BLaER1 treated with 17β-estradiol and CSF1 and Interleukin-3, amounts not matched to agents 10 nM and 100 nM (cell line): Measurements from ENCODE around the gene CXCL3.
"Not testable (repeated sequence)": the region's sequence is repeated elsewhere in the genome, so short reads cannot be mapped to it uniquely, and the experiment has no call there.

Experiments used
- H3K27ac ChIP-seq, 11 experiments: shearing (Covaris generic); formaldehyde crosslinking; 2 replicates each; pipeline ENCODE4 v1.8.1; 2022
- H3K27me3 ChIP-seq, 11 experiments: shearing (Covaris generic); formaldehyde crosslinking; 2 replicates each; pipeline ENCODE4 v1.8.1; 2022
- H3K36me3 ChIP-seq, 11 experiments: shearing (Covaris generic); formaldehyde crosslinking; 2 replicates each; pipeline ENCODE4 v1.8.1; 2022
- H3K4me1 ChIP-seq, 10 experiments: shearing (Covaris generic); formaldehyde crosslinking; 2 replicates each; pipeline ENCODE4 v1.8.1; 2022
- H3K4me2 ChIP-seq, 11 experiments: shearing (Covaris generic); formaldehyde crosslinking; 2 replicates each; pipeline ENCODE4 v1.8.1; 2022
- H3K4me3 ChIP-seq, 10 experiments: shearing (Covaris generic); formaldehyde crosslinking; 2 replicates each; pipeline ENCODE4 v1.8.1; 2022
- H3K9ac ChIP-seq, 11 experiments: shearing (Covaris generic); formaldehyde crosslinking; 2 replicates each; pipeline ENCODE4 v1.8.1; 2022
- H3K9me3 ChIP-seq, 11 experiments: shearing (Covaris generic); formaldehyde crosslinking; replicated peaks in 1 of 11; 2 replicates each; pipeline ENCODE4 v1.8.1; 2022
- H4K20me1 ChIP-seq, 11 experiments: shearing (Covaris generic); formaldehyde crosslinking; 2 replicates each; pipeline ENCODE4 v1.8.1; 2022
- Cebpa-rat ChIP-seq, 11 experiments: shearing (Covaris generic); IDR thresholded peaks; 2 replicates each; pipeline ENCODE4 v1.8.1; 2022

The CXCL3 gene

DNA sequence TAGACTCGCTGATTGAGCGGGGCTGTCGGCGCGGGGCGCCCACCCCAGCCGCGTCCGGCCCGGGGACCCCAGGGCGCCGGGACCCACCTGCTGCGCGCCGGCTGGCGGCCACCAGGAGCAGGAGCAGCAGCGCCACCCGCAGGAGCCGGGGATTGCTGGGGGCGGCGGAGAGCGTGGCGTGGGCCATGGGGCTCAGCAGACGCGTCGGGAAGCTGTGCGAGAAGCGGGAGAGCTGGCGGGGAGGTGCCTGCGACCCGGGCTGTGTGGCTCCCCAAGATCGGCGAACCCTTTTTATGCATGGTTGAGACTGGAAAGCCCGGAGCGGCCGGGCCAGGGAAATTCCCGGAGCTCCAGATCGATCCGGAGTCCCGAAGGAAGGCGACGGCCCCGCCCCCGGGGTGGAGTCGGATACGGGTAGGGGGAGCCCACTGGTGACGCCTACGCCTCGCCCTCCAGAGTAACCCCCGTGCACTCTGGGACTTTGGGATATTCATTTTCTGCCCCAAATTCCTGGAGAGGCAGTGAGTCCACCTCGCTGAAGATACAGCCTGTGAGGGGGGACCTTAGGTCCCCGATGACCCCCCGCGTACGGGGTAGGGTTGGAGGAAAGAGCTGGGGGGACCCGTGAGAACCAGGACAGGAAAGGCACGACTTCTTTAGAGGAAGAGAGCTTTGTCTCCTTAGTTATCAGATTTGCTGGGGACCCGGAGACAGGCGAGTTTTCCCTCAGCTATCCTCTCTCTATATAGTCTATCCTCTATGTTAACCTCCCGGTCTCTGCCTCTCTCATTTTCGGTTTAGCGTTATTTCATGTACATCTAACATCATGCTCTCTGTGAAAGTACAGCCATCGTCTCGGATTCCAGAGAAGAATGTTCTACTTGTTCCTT is at the start of gene CXCL3:
CXCL3 (minus strand) TSS at position 265 of the 890 bp plus-strand sequence; CDS start at position 187, 78 bp downstream.
- Histone ChIP-seq H3K27me3 (no peaks in the 10 kb centered on the region), H3K36me3 (no peaks in the 10 kb centered on the region), H3K9me3 (peaks cover 6 to 57% (median 13%) of the 10 kb centered on the region in 11 experiments; a peak in 20 of 22 replicates), H3K4me1 (peaks cover 0 to 35% (median 9%) of the 10 kb centered on the region in 10 experiments; a peak in 10 of 20 replicates), H3K27ac (peak within 1 kb of the TSS in 3 of 11 experiments; percentile 26 to 49 (median 26); a peak in 6 of 22 replicates), H3K4me3 (no peak within 1 kb of the TSS), H3K4me2 (no peak within 1 kb of the TSS), H4K20me1 (no peaks in the 10 kb centered on the region), H3K9ac (no peak within 1 kb of the TSS)
- TF ChIP-seq Cebpa-rat (IDR thresholded peaks at IDR 0.05): no peak

- peaks cover 0 to 5% (median 0%) of the 10 kb centered on the region in 11 experiments; a peak in 1 of 22 replicates for H3K9me3 ChIP-seq
- no peak overlapping the region for H3K27ac ChIP-seq
- no peak overlapping the region for H3K9ac ChIP-seq
Observed at GRCh38 chr4:74087481-74087880, 49.0 kb upstream of the CXCL3 start.

GRCh38 chr4:74085669-74086068 is 47.2 kb upstream of the CXCL3 start:
- Histone ChIP-seq H3K4me3 (no peak overlapping the region), H3K27me3 (no peaks in the 10 kb centered on the region), H4K20me1 (no peaks in the 10 kb centered on the region), H3K4me2 (peak overlapping the region in 1 of 11 experiments; percentile 23; a peak in 1 of 22 replicates), H3K36me3 (no peaks in the 10 kb centered on the region), H3K9ac (no peak overlapping the region), H3K9me3 (peaks cover 0 to 14% (median 0%) of the 10 kb centered on the region in 11 experiments; a peak in 6 of 22 replicates), H3K27ac (no peak overlapping the region), H3K4me1 (peaks cover 0 to 43% (median 0%) of the 10 kb centered on the region in 10 experiments; a peak in 6 of 20 replicates)
- TF ChIP-seq Cebpa-rat (IDR thresholded peaks at IDR 0.05): no peak

More at GRCh38 chr4:74087481-74087880, 49.0 kb upstream of the CXCL3 start:
- Histone ChIP-seq H3K4me1 (peaks cover 0 to 35% (median 0%) of the 10 kb centered on the region in 10 experiments; a peak in 6 of 20 replicates), H3K27me3 (no peaks in the 10 kb centered on the region), H3K4me3 (no peak overlapping the region), H3K4me2 (peak overlapping the region in 1 of 11 experiments; percentile 40; a peak in 2 of 22 replicates), H4K20me1 (no peaks in the 10 kb centered on the region), H3K36me3 (no peaks in the 10 kb centered on the region)
- TF ChIP-seq Cebpa-rat (IDR thresholded peaks at IDR 0.05): no peak

- H3K27me3 ChIP-seq: no peaks in the 10 kb centered on the region
- H3K4me2 ChIP-seq: peak overlapping the region in 2 of 11 experiments; percentile 18 to 23; a peak in 3 of 22 replicates
- peaks cover 0 to 45% (median 0%) of the 10 kb centered on the region in 10 experiments; a peak in 6 of 20 replicates for H3K4me1 ChIP-seq
- no peaks in the 10 kb centered on the region for H3K36me3 ChIP-seq
- H4K20me1 ChIP-seq: no peaks in the 10 kb centered on the region
- no peak for TF ChIP-seq Cebpa-rat (IDR thresholded peaks at IDR 0.05)
- H3K27ac ChIP-seq: no peak overlapping the region
- H3K9ac ChIP-seq: no peak overlapping the region
- peaks cover 0 to 19% (median 0%) of the 10 kb centered on the region in 11 experiments; a peak in 7 of 22 replicates for H3K9me3 ChIP-seq
- H3K4me3 ChIP-seq: no peak overlapping the region
Observed at GRCh38 chr4:74084984-74085383, 46.5 kb upstream of the CXCL3 start.

DNA sequence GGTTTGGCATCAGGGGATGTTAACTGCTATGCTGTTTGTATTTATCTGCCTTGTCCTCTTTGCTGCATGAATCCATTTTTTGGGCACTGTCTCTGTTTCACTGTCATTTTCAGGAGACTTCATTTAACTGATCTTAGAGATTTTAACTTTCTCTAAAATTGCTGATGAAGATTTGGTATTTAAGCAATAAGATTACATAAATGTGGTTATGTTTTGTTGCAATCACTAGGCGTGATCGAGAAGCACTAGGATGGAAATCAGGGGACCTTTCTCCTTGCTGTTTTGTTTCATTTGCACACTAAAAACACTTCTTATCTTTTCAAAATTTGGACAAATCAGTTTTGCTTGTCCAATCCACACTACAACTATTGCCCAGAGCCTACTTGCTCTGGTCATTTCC is 45.1 kb upstream of the CXCL3 start:
- Histone ChIP-seq H3K9ac (no peak overlapping the region), H3K27me3 (no peaks in the 10 kb centered on the region), H3K36me3 (no peaks in the 10 kb centered on the region), H4K20me1 (no peaks in the 10 kb centered on the region), H3K4me3 (no peak overlapping the region), H3K4me2 (peak overlapping the region in 2 of 11 experiments; percentile 32 to 38; a peak in 3 of 22 replicates), H3K9me3 (peaks cover 0 to 33% (median 0%) of the 10 kb centered on the region in 11 experiments; a peak in 8 of 22 replicates), H3K27ac (peak overlapping the region in 3 of 11 experiments; percentile 7 to 30 (median 21); a peak in 4 of 22 replicates), H3K4me1 (peaks cover 0 to 59% (median 4%) of the 10 kb centered on the region in 10 experiments; a peak in 10 of 20 replicates)
- TF ChIP-seq Cebpa-rat (IDR thresholded peaks at IDR 0.05): no peak

DNA sequence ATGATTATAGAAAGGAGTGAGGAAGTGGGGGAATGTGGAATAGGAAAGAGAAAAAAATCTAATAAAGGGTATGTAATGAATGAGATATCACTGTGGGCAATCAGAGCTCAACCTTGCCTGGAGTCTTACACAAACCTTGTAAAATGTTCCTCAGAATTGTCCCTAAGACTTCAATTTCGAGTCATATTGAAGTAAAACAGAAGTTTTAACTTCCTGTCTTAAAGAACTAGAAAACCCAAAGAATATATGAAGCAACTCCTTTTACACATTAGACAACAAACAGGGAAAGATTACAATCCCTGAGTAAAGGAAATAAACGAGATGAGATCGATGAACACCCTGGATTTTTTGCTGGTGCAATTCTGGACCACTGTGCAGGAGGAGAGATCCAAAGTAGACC is 42.5 kb upstream of the CXCL3 start:
- no peaks in the 10 kb centered on the region for H4K20me1 ChIP-seq
- H3K9ac ChIP-seq: no peak overlapping the region
- H3K9me3 ChIP-seq: peaks cover 0 to 44% (median 0%) of the 10 kb centered on the region in 11 experiments; a peak in 8 of 22 replicates
- no peaks in the 10 kb centered on the region for H3K27me3 ChIP-seq
- no peak for TF ChIP-seq Cebpa-rat (IDR thresholded peaks at IDR 0.05)
- H3K36me3 ChIP-seq: no peaks in the 10 kb centered on the region
- no peak overlapping the region for H3K27ac ChIP-seq
- H3K4me2 ChIP-seq: no peak overlapping the region
- peaks cover 0 to 70% (median 5%) of the 10 kb centered on the region in 10 experiments; a peak in 10 of 20 replicates for H3K4me1 ChIP-seq
- H3K4me3 ChIP-seq: no peak overlapping the region

- not testable (repeated sequence) for H3K9ac ChIP-seq, H3K36me3 ChIP-seq, H4K20me1 ChIP-seq, H3K4me2 ChIP-seq, H3K27me3 ChIP-seq, H3K4me3 ChIP-seq
- H3K27ac ChIP-seq: peak overlapping the region in 2 of 11 experiments; percentile 74 to 79; a peak in 2 of 22 replicates
- H3K4me1 ChIP-seq: peaks cover 0 to 63% (median 5%) of the 10 kb centered on the region in 10 experiments; a peak in 10 of 20 replicates
- H3K9me3 ChIP-seq: peaks cover 0 to 48% (median 0%) of the 10 kb centered on the region in 11 experiments; a peak in 9 of 22 replicates
Observed at GRCh38 chr4:74080351-74080750, 41.9 kb upstream of the CXCL3 start.

DNA sequence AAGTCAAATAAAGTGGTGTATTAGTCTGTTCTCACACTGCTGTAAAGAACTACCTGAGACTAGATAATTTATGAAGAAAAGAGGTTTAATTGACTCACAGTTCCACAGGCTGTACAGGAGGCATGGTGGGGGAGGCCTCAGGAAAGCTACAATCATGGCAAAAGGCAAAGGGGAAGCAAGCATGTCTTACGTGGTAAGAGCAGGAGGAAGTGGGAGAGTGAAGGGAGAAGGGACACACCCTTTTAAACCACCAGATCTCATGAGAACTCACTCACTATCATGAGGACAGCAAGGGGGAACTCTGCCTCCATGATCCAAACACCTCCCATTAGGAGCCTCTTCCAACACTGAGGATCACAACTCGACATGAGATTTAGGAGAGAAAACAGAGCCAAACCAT is 40.5 kb upstream of the CXCL3 start:
- peak overlapping the region in 6 of 11 experiments; percentile 18 to 52 (median 37); a peak in 9 of 22 replicates for H3K4me2 ChIP-seq

GRCh38 chr4:74073358-74073757 is 34.9 kb upstream of the CXCL3 start:
- Histone ChIP-seq H3K9ac (no peak overlapping the region), H3K4me2 (no peak overlapping the region)
- no peak for TF ChIP-seq Cebpa-rat (IDR thresholded peaks at IDR 0.05)

More for the DNA sequence above, 40.5 kb upstream of the CXCL3 start:
- not testable (repeated sequence) for H3K27me3 ChIP-seq, H3K36me3 ChIP-seq, H4K20me1 ChIP-seq
- Histone ChIP-seq H3K4me3 (0 out of 20 replicates have a peak overlapping the region, but pooled peaks of 1 of the 10 experiments have one; percentile 12), H3K27ac (peak overlapping the region in 6 of 11 experiments; percentile 31 to 87 (median 73); a peak in 13 of 22 replicates), H3K4me1 (peaks cover 0 to 52% (median 5%) of the 10 kb centered on the region in 10 experiments; a peak in 10 of 20 replicates), H3K9me3 (peaks cover 0 to 48% (median 0%) of the 10 kb centered on the region in 11 experiments; a peak in 9 of 22 replicates), H3K9ac (peak overlapping the region in 2 of 11 experiments; percentile 13 to 19; a peak in 1 of 22 replicates)

More at GRCh38 chr4:74073358-74073757, 34.9 kb upstream of the CXCL3 start:
- peaks cover 4 to 35% (median 9%) of the 10 kb centered on the region in 11 experiments; a peak in 16 of 22 replicates for H3K9me3 ChIP-seq
- H4K20me1 ChIP-seq: no peaks in the 10 kb centered on the region
- no peak overlapping the region for H3K4me3 ChIP-seq
- no peaks in the 10 kb centered on the region for H3K36me3 ChIP-seq
- H3K27ac ChIP-seq: no peak overlapping the region
- H3K27me3 ChIP-seq: no peaks in the 10 kb centered on the region
- H3K4me1 ChIP-seq: peaks cover 0 to 11% (median 0%) of the 10 kb centered on the region in 10 experiments; a peak in 5 of 20 replicates
